Forelimb muscle (tissue), 1 donor: ENCODE data around the gene PMVK. TPM values are rescaled to one million over a fixed set of nuclear protein-coding genes. Genes with fewer than 3 reads are reported as not detected.

Experiments used
- DNase-seq: peaks from one replicate; pipeline ENCODE4 v3.0.0-alpha.2; 2013; ENCODE audit warnings: low read depth
- polyA plus RNA-seq: library from polyadenylated mRNA; unstranded; fragments of 120-200 nt; gene quantifications from one replicate; pipeline ENCODE4 v1.2.1, GENCODE V29; 2013; ENCODE audit not compliant: insufficient read length

Gene PMVK
- polyA plus RNA-seq, 1 donor, result 26.8 TPM

DNA sequence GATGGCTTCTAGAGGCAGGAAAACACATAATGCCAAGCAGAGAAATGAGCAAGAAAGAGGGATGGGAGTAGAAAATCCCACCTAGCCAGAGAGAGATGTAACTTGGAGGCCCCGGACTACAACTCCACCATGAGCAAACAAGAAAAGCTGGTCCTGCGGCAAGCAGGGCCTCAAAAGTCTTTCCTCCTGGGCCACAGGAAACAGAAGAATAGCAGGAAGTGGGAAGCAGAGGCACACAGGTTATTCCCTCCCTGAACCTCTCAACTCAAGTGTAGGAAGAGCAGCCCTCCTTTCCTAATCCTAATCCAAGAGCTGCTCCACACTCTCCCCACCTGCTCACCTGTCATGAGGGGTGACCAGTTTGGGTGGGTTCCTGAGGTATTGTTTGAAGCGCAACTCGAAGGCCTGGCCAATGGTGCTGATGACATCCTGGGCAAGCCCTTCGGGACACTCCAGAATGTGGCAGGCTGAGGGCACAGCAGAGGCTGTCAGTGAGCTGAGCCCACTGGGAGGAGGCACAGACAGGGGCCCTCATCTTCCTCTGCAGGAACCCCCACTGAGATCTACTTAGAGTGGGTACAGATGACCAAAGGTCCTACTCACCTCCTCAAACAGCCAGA, 30.9 kb upstream of the PMVK start:
- no peak for DNase-seq

- DNase-seq, result no peak
These were observed 29.6 kb upstream of the PMVK start for GRCh38 chr1:154966111-154966510.

GRCh38 chr1:154964359-154964758, 27.8 kb upstream of the PMVK start:
- no peak for DNase-seq

DNA sequence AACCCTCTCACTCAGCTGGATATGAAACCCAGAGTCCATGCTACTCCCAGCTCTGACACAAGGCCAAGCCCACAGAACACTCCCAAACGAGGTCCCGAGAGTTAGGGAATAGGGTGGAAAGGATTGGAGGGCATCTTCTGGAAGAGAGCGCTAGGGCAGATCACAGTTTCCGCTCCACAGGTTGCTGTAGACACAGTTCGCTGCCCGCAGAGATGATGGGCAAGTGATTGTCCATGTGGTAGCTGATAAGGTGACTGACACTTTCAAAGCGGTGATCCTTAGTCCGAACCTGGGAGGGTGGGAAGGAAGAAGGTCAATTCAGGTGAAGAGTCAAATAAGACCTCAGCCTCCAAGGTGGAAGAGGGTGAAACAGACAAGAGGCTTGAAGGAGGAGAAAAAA, 27.1 kb upstream of the PMVK start:
- DNase-seq, result no peak

- DNase-seq, result no peak
These were observed 26.3 kb upstream of the PMVK start for GRCh38 chr1:154962795-154963330.

GRCh38 chr1:154962156-154962749, 25.7 kb upstream of the PMVK start:
- no peak for DNase-seq

GRCh38 chr1:154961207-154962155, 25.0 kb upstream of the PMVK start, which contains the start of gene PYGO2:
TSS of gene PYGO2 (minus strand) at chr1:154961782. CDS start at chr1:154961576, 206 bp downstream.
- no peak for DNase-seq

- no peak for DNase-seq
These were observed 24.1 kb upstream of the PMVK start for GRCh38 chr1:154960446-154961136.

GRCh38 chr1:154959426-154959780, 22.9 kb upstream of the PMVK start:
- no peak for DNase-seq

- no peak for DNase-seq
These were observed 22.3 kb upstream of the PMVK start for GRCh38 chr1:154958681-154959425.

- DNase-seq, result no peak
These were observed 21.5 kb upstream of the PMVK start for GRCh38 chr1:154958036-154958435.

DNA sequence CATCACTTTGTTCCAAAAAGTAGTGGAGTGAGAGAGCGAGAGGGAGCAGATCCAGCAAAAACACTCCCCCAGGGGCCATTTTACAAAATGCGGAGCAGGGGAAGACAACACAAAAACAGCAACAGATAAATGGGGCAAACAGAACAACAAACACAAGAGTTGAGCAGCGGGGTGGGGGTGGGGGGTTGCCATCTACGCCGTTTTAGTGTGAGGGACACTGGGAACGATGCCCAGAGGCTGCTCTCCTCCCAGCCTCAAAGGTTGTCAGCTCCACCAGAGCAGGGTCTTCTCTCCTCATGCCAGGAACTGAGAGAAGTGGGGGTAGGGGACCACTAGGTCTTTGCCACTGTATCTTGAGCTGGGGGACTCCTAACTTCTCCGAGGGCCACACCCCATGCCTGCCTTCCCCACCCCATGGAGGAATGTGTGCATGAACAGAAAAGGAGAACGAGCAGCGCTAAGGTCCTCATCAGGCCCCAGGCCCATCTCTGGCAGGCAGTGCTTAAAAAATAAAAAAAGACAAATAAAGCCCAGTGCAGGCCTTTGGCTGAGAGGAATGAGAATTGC, 20.7 kb upstream of the PMVK start:
- no peak for DNase-seq

GRCh38 chr1:154956544-154956941, 20.0 kb upstream of the PMVK start:
- no peak for DNase-seq

DNA sequence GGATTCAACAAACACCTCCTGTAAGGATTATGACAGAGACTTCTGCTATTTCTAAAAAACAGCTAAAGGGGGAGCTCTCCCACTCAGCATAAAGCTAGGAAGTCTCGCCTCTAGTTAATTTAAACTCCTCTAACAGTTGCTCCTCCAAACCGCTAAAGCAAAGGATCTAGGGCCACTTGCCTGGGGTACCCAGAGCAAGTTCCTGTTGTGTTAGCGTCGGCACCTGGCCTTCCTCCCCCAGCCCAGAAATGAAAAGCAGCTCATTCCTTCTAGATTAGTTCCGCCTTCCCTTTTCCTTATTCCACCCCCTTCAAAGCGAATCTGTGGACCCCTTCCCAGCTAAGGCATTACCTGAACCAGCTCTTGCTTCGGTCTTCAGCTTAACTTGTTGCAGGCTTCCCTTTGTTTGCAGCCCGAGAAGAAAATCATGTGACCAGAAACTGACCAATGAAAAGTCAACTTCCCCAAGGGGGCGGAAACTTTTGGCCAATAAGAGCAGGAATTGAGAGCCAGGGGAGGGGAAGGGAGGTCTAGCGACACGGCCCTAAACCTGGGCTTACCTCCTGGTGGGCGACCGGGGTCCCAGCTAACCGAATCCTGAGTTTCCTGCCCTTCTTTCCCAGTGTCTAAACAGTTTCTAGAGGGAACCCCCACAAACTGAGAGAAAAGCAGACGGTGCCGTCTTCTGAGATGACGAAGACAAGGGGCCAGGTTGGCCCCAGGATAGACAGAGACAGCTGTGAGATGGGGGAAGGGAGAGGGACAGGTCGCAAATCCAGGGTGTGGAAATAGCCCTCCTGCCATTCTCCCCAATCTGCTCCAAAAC, 19.4 kb upstream of the PMVK start, which contains the start of gene PBXIP1:
PBXIP1 (minus strand) TSS at position 382 of the 826 bp plus-strand sequence. CDS start 2,378 bp downstream, outside the sequence.
- peak; percentile 94 for DNase-seq

- DNase-seq, result no peak
These were observed 18.7 kb upstream of the PMVK start for GRCh38 chr1:154955039-154955717.

DNA sequence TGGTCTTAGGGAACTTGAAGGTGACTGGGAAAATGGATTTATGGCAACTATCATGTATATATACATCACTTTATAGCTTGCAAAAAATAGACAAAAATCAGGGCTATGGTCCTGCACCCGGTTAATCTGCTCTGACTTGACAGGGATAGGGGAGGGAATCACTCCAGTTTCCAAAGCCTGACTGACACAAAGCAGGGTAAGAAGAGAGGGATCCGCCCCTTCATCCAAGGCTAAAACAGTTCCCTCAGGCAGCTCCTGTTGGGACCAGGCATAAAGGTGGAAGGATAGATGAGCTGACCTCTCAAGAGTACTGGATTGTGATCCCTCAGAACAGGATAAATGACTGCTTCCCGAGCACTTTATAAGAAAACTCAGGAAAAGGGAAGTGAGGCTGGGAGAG, 18.0 kb upstream of the PMVK start:
- DNase-seq, result no peak

- DNase-seq, result no peak
These were observed 17.1 kb upstream of the PMVK start for GRCh38 chr1:154953611-154954038.

GRCh38 chr1:154952664-154953063, 16.1 kb upstream of the PMVK start:
- DNase-seq, result no peak
